ENCODE measurements around the gene BMP6. TPM values are rescaled to one million over a fixed set of nuclear protein-coding genes. Genes with fewer than 3 reads are reported as not detected.

Gene BMP6
- total and polyA plus RNA-seq, 2 of the 8 experiments (the other 6 are each of a cell fraction or from before 2014, with no cell fraction given): 2.0 to 2.1 TPM

DNA sequence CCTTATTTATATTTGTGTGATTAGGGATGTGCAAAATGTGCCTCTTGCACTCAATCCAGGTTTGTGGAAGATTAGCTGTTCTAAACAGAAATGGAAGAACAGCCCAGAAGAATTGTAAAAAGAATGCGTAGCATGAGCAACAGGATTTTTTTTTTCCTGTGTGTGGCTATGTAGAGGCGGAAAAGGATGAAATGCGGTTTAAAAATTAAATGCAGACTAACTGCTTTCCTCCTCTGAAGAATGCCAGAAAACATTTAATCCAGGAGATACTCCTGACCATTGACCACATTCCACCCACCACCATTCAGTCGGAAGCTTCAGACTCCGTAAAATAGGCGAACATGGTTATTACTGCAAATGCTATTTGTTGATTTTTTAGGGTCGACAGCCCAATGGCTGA is 83.4 kb downstream of the BMP6 start (continued):
- TF ChIP-seq HDAC6 (IDR thresholded peaks at IDR 0.05; ENCODE audit: low read depth, low read length) (no peak), GABPA (IDR thresholded peaks at IDR 0.05; ENCODE audit: borderline replicate concordance, insufficient read depth, low read length) (no peak), SUZ12 (IDR thresholded peaks at IDR 0.05; ENCODE audit: low read length) (no peak), ZNF274 (IDR thresholded peaks at IDR 0.05; ENCODE audit: borderline replicate concordance, extremely low read depth, low read length) (no peak), CHD1 (IDR thresholded peaks at IDR 0.05; ENCODE audit: low read depth, low read length) (no peak)

Measured in H1 (cell line).